Activated naive CD8-positive, alpha-beta T cell treated with anti-CD3 and anti-CD28 coated beads, Interleukin-2, amount 50 U/mL, for 16 hours (primary cell): ENCODE measurements around the gene VSX2.

Source experiments
- DNase-seq: peaks from one replicate; pipeline ENCODE4 v3.0.0-alpha.2; 2020; ENCODE audit warnings: low read depth, low spot score

VSX2 gene

DNA sequence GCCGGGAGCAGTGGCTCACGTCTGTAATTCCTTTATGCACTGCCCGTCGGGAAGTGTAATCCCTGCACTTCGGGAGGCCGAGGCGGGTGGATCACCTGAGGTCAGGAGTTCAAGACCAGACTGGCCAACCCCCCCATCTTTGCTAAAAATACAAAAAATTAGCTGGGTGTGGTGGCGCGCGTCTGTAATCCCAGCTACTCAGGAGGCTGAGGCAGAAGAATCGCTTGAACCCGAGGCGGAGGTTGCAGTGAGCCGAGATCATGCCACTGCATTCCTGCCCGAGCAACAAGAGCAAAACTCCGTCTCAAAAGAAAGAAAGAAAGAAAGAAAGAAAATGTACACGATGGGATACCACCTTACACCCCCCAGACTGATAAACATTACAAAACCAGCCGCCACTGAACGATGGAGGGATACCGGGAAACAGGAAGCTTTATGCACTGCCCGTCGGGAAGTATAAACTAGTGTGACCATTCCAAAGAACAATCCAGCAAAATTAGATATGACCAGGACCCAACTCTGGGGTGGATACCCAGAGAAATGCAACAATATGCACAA, 62.4 kb downstream of the VSX2 start:
- no peak for DNase-seq

DNA sequence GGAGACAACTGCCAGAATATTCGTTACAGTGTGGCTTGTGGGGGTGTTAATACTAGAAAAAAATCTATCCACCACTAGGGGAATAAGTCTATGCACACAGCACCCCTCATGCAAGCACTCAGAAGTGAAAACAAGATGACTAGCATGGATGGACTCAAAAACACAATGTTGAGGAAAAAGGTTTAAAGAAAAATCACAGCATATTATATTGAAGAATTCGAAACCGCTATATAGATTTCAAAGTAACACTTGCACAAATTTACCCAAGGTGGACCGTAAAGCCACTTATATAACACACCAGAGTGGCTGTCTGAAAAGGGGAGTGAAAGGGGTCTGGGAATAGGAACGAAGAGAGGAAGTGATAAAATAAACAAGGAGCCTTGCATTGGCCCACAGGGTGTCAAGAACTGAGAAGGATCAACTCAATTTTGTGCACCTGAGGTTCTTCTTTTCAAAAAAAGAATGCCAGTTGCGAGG, 62.9 kb downstream of the VSX2 start:
- no peak for DNase-seq

GRCh38 chr14:74302634-74303569, 63.7 kb downstream of the VSX2 start, which contains the start of gene ABCD4:
Gene ABCD4, minus strand, starts transcription at chr14:74302934. Its CDS starts 22 bp downstream, at chr14:74302912.
- peak; percentile 67 for DNase-seq

GRCh38 chr14:74308695-74309094, 69.4 kb downstream of the VSX2 start:
- no peak for DNase-seq

DNA sequence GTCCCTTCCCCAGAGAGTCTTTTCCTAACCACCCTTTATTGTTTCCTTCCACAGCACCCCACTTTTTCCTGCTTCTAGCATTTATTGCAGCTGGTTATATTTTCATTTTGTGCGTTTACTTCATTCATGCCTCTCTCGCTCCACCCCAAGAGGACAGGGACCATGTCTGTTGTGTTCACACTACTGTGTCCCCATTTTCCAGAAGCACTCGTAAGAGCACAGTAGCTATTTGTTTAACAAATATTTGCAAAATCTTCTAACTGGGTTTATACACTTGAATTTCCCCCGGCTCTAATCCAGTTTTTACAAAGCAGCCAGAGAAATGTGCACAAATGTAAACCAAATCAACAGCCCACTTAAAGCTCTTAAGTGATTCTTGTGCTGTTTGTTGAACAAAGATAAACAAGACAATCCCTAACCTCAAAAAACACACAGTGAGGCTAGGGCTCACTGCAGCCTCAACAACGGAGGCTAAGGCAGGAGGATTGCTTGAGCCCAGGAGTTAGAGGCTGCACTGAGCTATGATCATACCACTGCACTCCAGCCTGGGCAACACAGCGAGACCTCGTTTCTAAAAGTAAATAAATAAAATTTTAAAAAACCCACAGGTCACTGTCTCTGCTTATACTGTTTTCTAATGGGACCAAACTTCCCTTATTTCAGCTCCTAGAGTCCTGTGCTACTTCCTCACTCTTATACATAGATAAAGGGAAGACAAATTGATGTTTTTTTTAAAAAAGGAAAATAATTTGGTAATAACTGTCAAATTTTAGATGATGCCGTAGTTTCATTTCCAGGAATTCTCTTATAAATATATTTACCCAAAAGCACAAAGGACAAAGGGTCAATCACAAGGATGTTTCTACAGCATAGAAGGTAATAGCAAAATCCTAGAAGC, 70.1 kb downstream of the VSX2 start:
- no peak for DNase-seq

GRCh38 chr14:74312161-74312560, 72.9 kb downstream of the VSX2 start:
- DNase-seq = no peak
